Measurements from ENCODE around the gene ALX4.

Gene ALX4

GRCh38 chr11:44267006-44267749 lies 42.8 kb downstream of the ALX4 start:
- no peak for DNase-seq

- no peak for DNase-seq
Measured at GRCh38 chr11:44266056-44266780, 43.7 kb downstream of the ALX4 start.

GRCh38 chr11:44264761-44265160 lies 45.2 kb downstream of the ALX4 start:
- no peak for DNase-seq

GRCh38 chr11:44264438-44264749 lies 45.5 kb downstream of the ALX4 start:
- DNase-seq = no peak

GRCh38 chr11:44263738-44264437 lies 46.1 kb downstream of the ALX4 start:
- no peak for DNase-seq

GRCh38 chr11:44261800-44262591 lies 47.9 kb downstream of the ALX4 start:
- no peak for DNase-seq

GRCh38 chr11:44260081-44260480 lies 49.9 kb downstream of the ALX4 start:
- DNase-seq = no peak

- no peak for DNase-seq
Measured at GRCh38 chr11:44258839-44259420, 51.0 kb downstream of the ALX4 start.

- no peak for DNase-seq
Measured at GRCh38 chr11:44258190-44258489, 51.8 kb downstream of the ALX4 start.

- DNase-seq = no peak
Measured at GRCh38 chr11:44257338-44258189, 52.4 kb downstream of the ALX4 start.

GRCh38 chr11:44256673-44257291 lies 53.2 kb downstream of the ALX4 start:
- DNase-seq = no peak

GRCh38 chr11:44255406-44256071 lies 54.4 kb downstream of the ALX4 start:
- no peak for DNase-seq

- no peak for DNase-seq
Measured at GRCh38 chr11:44252999-44253602, 56.8 kb downstream of the ALX4 start.

GRCh38 chr11:44250421-44250820 lies 59.5 kb downstream of the ALX4 start:
- no peak for DNase-seq

- no peak for DNase-seq
Measured at GRCh38 chr11:44248109-44248508, 61.8 kb downstream of the ALX4 start.

- DNase-seq = no peak
Measured at GRCh38 chr11:44247508-44247907, 62.4 kb downstream of the ALX4 start.

GRCh38 chr11:44246726-44247125 lies 63.2 kb downstream of the ALX4 start:
- DNase-seq = no peak

- DNase-seq = no peak
Measured at GRCh38 chr11:44244639-44245310, 65.2 kb downstream of the ALX4 start.

GRCh38 chr11:44243595-44244343 lies 66.2 kb downstream of the ALX4 start:
- DNase-seq = no peak
